ENCODE data around the gene SNAPIN.
A peak's percentile ranks its signal among the peaks of the same experiment; 100 is the strongest.
"Not testable (repeated sequence)": the region's sequence is repeated elsewhere in the genome, so short reads cannot be mapped to it uniquely, and the experiment has no call there.

The SNAPIN gene

DNA sequence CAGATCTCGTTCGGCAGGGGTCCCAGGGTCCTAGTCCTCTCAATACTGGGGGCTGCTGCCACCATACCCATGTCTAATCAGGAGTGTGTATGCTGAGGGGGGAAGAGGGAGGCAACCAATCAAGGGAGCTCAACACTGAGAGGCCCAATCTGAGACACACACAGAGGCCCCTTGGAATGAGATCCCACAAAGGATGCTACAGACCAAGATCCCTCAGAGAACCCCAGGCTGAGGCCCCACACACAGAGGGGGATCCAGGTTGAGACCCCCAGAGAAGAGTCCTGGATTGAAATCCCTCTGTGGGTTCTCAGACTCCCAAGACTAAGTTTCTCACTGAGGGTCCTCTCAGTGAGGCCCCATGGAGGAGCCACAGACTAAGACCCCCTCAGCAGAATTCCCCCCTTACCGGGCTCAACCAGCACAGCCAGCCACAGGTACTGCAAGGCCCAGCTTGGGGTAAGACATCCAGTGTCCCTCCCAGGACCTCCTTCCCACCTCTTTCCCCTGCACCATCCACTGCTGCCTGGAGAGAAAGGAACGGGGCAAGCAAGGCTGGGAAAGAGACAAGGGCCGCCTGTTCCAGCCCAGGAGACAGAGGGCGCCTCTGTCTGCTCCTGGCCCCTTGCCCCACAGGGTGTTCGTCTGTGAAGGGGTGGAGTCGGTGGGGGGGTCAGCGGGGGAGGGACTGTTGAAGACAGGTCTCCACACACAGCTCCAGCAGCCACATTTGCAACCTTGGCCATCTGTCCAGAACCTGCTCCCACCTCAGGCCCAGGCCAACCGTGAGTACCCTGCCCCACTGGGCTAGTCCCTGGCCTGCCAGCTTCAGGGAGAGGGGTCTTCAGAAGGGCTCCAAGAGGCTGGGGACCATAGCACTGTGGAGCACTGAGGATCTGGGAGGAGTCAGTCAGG lies 30.5 kb upstream of the SNAPIN start, which contains the start of gene S100A1:
Gene S100A1, plus strand, starts transcription at position 720 of the 912 bp plus-strand sequence. CDS start 2,088 bp downstream, outside the sequence.
- no peak for DNase-seq

DNA sequence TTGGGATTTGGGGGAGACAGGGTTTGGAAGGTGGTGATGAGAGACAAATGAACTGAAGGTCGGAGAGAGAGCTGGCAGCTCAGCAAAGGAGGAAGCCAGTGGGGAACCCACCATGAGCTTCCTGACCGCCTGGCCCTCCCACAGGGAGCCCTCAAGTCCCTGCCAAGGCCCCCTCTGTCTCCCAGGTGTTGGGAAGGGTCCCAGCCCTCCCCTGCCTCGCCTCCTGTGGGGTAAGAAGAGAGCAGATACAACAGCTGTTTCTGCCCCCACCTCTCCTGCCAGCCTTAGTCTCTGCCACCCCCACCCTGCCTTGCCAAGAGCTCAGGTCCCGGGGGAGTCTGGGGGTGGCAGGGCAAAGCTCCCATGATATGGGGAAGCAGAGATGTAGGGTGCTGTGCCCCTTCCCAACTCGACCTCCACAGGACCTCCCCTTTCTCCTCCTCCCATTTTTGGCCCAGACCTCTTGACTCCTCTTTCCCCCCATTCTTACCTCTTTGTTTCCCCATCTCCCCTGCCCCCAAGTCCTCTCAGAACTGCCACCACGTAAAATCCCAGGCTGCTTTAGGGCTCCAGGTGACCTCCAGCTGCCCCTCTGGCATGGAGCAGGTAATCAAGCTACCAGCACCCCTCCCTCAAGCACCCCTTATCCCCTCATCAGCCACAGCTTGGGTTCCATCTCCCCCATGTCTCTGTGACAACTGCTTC lies 29.7 kb upstream of the SNAPIN start:
- no peak for DNase-seq

DNA sequence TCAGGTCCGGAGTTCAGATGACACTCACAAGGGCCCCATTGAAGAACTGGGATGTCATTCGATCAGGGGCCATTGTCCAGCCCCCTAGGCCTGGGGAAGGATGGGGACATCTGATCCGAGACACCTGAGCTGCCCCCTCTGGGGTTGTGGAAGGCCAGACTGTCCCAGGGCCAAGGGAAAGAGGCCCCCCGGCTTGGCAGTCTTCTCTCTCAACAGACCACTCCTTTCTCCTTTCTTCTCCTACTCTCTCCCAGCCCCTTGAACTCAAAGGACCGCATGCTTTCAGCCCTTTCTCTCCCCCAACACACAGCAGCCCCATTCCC lies 29.2 kb upstream of the SNAPIN start:
- DNase-seq, result no peak

DNA sequence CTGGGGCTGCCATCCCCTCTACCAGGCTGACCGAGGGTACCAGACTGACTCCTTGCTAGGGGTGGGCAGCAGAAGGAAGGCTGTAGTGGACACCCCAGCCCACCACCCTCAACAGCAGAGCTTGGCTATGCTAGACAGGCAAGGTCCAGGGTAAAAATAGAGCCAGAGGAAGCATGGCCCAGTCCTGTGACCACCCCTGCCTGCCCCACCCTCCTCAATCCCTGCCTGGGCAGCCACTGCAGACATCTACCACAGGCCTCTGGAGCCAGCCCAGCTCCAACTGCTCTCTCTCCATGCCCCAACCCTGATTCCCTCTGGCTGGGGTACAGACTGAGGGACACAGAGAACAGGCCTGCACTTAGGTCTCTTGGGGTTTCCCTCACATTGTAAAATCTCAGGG lies 28.5 kb upstream of the SNAPIN start:
- no peak for DNase-seq

GRCh38 chr1:153630384-153630783 lies 28.1 kb upstream of the SNAPIN start:
- no peak for DNase-seq

- no peak for DNase-seq
Measured at GRCh38 chr1:153631047-153632022, 27.2 kb upstream of the SNAPIN start.

DNA sequence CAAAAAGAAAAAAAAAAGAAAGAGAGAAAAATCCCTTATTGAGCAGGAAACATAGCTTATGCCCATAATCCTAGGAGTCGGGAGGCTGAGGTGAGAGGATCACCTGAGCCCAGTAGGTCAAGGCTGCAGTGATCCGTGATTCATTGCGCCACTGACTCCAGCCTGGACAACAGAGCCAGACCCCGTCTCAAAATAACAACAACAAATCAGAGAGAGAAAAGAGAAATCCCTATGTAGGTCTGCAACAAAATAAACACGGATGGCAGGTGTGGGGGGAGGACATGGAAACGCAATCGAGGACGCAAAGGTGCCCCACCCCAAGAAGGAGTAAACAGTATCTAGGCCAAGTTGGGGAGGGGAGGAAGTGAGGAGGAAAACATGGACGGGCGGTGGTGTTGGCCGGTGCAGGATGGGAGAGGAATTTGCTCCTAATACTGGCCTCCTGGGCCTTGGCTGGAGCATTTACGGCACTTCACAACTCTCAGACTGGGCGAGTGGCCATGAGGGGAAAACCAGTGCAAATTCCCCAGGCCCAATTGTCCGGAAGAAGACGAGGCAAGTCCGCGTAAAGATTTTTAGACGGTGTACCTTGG lies 25.2 kb upstream of the SNAPIN start:
- no peak for DNase-seq

- DNase-seq, result peak; percentile 99 to 100
Measured at GRCh38 chr1:153633754-153634665, 24.5 kb upstream of the SNAPIN start, which contains the start of gene CHTOP. Gene CHTOP (plus strand): TSS chr1:153634066. CDS start chr1:153636589, 2,523 bp downstream.

DNA sequence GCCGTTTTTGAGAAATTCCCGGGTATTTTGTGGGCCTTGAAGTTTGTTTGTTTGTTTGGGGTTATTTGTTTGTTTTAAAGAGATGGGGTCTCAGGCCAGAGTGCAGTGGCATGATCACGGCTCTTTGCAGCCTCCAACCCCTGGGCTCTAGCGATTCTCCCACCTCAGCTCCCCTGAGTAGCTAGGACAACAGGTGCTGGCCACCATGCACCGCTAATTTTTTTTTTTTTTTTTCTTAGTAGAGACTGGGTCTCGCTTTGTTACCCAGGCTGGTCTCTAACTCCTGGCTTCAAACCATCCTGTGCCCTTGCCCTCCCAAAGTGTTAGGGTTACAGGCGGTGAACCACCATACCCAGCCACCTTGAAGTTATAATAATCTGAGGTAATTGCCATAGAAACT lies 22.6 kb upstream of the SNAPIN start:
- no peak for DNase-seq

DNA sequence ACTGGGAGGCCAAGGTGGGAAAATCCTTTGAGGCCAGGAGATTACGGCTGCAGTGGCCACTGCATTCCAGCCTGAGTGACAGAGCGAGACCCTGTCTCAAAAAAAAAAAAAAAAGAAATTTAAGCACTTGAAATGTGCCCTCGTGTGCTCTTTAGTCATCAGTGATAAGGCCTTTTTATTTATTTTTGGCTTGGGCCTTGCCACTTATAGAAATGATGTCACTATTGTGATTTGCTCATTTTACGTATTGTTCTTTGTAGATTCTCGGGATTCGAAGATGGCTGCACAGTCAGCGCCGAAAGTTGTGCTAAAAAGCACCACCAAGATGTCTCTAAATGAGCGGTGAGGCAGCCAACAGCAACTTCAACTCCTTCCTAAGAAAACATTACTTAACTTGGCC lies 22.2 kb upstream of the SNAPIN start:
- no peak for DNase-seq

DNA sequence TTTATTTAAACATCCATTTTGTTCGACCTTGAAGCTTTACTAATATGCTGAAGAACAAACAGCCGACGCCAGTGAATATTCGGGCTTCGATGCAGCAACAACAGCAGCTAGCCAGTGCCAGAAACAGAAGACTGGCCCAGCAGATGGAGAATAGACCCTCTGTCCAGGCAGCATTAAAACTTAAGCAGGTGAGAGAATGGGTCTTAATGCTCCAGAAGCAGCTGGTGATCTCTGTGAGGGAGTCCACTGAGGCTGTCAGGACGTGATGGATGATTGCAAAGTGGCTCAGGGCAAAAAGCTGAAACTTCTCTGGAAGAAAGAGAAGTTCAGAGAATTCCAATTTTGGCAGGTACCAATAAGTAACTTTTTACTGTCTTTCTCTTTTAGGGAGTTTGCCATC lies 20.2 kb upstream of the SNAPIN start:
- DNase-seq, result no peak

- DNase-seq, result no peak
Measured at GRCh38 chr1:153639280-153639679, 19.2 kb upstream of the SNAPIN start.

DNA sequence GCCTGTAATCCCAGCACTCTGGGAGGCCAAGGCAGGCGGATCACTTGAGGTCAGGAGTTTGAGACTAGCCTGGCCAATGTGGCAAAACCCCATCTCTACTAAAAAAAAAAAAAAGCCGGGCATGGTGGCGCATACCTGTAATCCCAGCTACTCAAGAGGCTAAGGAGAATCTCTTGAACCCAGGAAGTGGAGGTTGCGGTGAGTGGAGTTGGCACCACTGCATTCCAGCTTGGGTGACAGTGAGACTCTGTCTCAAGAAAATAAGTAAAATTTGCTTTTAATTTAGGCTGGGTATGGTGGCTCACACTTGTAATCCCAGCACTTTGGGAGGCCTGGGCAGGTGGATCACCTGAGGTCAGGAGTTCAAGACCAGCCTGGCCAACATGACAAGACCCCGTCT lies 18.3 kb upstream of the SNAPIN start:
- DNase-seq, result not testable (repeated sequence)

- no peak for DNase-seq
Measured at GRCh38 chr1:153640861-153641260, 17.6 kb upstream of the SNAPIN start.

GRCh38 chr1:153642161-153642560 lies 16.3 kb upstream of the SNAPIN start:
- DNase-seq, result no peak

DNA sequence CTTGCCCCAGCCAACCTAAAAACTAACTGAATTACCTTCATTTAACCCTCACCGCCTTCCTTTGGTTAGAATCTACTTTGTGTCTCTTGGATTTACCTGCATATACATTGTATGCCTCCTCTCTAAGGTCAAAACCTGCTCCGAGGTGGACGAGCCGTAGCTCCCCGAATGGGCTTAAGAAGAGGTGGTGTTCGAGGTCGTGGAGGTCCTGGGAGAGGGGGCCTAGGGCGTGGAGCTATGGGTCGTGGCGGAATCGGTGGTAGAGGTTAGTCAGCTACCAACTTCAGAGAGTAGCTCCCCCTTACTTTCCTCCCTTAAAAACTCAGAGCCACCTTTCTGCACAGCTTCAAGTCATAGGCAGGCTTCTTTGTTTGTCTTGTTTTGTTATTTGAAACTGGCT lies 15.4 kb upstream of the SNAPIN start:
- no peak for DNase-seq

GRCh38 chr1:153643816-153644215 lies 14.7 kb upstream of the SNAPIN start:
- no peak for DNase-seq

- DNase-seq, result no peak
Measured at GRCh38 chr1:153646672-153647345, 11.7 kb upstream of the SNAPIN start.

GRCh38 chr1:153647346-153647714 lies 11.2 kb upstream of the SNAPIN start:
- DNase-seq, result peak in 1 of 2 experiments; percentile 39

- no peak for DNase-seq
Measured at GRCh38 chr1:153648000-153648643, 10.4 kb upstream of the SNAPIN start.
